D721Med (cell line): ENCODE results near the gene ABI3BP.

ENCODE experiments used
- DNase-seq: peaks from one replicate; pipeline ENCODE4 v3.0.0; 2011; ENCODE audit warnings: low spot score; ENCODE audit not compliant: insufficient read length
- FAIRE-seq: peaks from 2 replicates; lab custom pipeline; 2011; peaks lifted over from hg19 to GRCh38; lab: Jason Lieb, UNC
- CTCF ChIP-seq: IDR thresholded peaks from 2 replicates; pipeline ENCODE4 v1.5.1; 2012; ENCODE audit warnings: mild to moderate bottlenecking, control low read depth; ENCODE audit not compliant: insufficient read depth; ENCODE audit errors: missing control alignments

The ABI3BP gene

DNA sequence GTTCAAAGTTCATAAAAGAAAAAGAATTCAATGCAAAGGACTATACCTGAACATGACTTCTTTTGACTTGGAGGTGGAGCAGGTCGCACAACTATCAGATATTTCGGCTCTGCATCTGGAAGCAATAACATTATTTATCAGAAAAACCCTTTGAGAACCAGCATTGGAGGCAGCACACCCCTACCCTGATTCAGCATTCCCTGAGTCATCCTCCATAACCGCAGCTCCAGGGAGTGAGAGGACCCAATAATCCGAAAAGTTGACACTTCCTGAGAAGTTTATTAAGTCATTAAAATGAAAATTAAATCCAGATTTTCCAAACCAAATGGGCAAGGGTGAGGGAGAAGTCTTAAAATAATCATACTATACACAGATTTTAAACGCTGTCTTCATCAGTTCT, 90.6 kb downstream of the ABI3BP start:
- no peak for DNase-seq
- TF ChIP-seq CTCF: no peak
- FAIRE-seq: no peak

DNA sequence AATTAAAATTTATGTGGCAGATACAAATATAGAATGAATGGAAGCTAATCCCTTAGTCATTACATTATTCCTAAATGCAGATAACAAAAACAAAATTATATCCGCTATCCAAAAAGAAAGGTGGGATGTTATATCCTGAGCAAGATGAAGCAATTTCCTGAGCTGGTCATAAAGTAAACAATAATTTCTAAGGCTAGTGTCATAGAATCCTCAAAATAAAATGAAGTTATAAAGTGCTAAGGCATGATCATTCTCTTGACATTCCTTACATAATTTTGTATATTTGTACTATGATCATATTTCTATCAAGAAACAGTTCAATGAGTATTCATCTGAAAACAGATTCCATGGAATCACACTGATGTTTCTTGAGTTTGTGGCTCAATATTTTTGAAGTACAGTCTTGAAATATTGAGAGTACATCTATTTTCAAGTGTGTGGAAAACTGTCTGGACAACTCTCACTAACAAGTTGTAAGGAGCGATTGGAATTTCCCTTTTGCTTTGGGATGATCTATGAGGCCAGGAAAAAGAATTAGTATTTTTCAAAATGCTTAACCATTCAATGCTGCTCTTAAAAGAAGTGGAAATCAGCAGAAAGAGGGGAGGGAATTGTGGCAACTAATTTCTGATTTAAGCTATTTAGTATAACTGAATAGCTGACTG, 92.4 kb downstream of the ABI3BP start:
- FAIRE-seq: no peak
- DNase-seq: no peak
- no peak for TF ChIP-seq CTCF

- no peak for TF ChIP-seq CTCF
- FAIRE-seq: no peak
- DNase-seq: no peak
Observed at GRCh38 chr3:100899440-100900091, 93.7 kb downstream of the ABI3BP start.

DNA sequence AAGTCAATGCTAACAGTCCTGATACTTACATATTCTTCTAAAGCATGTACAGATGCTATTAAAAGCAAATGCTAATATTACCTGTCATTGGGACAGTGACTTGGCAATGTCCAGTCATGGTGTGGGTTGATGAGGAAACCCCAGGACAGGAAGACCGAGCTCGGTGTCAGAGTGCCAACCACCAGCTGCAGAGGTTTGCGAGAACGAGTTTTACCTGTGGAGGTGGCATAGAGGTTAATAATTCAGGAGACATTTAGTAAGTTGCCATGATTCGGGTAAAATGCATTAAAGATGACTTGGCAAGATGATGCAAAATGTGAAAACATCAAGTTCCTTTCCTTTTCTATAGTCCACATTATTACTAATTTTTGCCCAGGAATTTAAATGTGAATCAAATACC, 94.5 kb downstream of the ABI3BP start:
- no peak for FAIRE-seq
- no peak for DNase-seq
- TF ChIP-seq CTCF: no peak

DNA sequence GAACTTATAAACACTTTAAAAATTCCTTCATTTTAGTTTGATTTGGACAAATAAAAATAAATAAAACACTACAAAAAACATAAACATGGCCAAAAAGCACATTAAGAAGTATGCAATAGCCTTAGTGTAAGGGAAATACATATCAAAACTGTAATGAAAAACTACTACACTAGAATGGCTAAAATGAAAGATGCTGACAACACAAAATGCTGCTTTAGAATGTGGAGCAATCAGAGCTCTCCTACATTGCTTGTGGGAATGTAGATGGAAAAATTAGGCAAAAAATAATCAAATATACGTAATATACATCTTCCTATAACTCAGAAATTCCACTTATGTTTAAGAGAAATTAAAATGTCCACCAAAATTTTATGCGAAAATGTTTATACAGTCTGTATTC, 96.2 kb downstream of the ABI3BP start:
- DNase-seq (no peak), FAIRE-seq (no peak)
- no peak for TF ChIP-seq CTCF

- FAIRE-seq (no peak), DNase-seq (no peak)
Observed at GRCh38 chr3:100893590-100893989, 99.6 kb downstream of the ABI3BP start.

More at GRCh38 chr3:100893590-100893989, 99.6 kb downstream of the ABI3BP start:
- peak; percentile 68 for TF ChIP-seq CTCF
